IMR-90 (cell line): Measurements from ENCODE around the gene ZMYM2. TPM values are rescaled to one million over a fixed set of nuclear protein-coding genes. Genes with fewer than 3 reads are reported as not detected.

ENCODE experiments used
- ATAC-seq: fragments of 200-7000 bp; cut with Tn5 transposase; 2 replicates; pipeline ENCODE4 v1.9.1; 2020; ENCODE audit warnings: low read depth, mild to moderate bottlenecking, moderate library complexity
- BruUV-seq: library from RNA; stranded (reverse); fragments of 400-500 nt; replicated peaks from 2 replicates; lab custom pipeline; 2021; lab: Mats Ljungman, UMichigan
- CTCF ChIA-PET: fragments of 300-600 bp; formaldehyde crosslinking; extraction: SDS; loops from one replicate; lab custom pipeline; 2021; ENCODE audit warnings: antibody characterized with exemption; lab: Yijun Ruan, JAX
- POLR2A ChIA-PET: fragments of 300-600 bp; sonication (Branson Sonifier 250); formaldehyde crosslinking; loops from one replicate; lab custom pipeline; 2022; ENCODE audit warnings: antibody characterized with exemption; ENCODE audit not compliant: unreplicated experiment; lab: Charles Lee
- DNase-seq: peaks from one replicate; pipeline ENCODE4 v3.0.0; 2013
- H2AFZ ChIP-seq: replicated peaks from 2 replicates; pipeline ENCODE3; 2013; ENCODE audit warnings: low read length, mild to moderate bottlenecking; ENCODE audit not compliant: poor library complexity
- H2AK5ac ChIP-seq: 2 replicates; pipeline ENCODE4 v1.6.1; 2013; ENCODE audit warnings: low read depth, low read length, inconsistent platforms
- H2AK9ac ChIP-seq: replicated peaks from 2 replicates; pipeline ENCODE3; 2013; ENCODE audit warnings: mild to moderate bottlenecking, low read depth, low read length, moderate library complexity; ENCODE audit not compliant: poor library complexity
- H2BK120ac ChIP-seq: 2 replicates; pipeline ENCODE4 v1.6.1; 2013; ENCODE audit warnings: low read depth, low read length, inconsistent platforms
- H2BK15ac ChIP-seq: 3 replicates; pipeline ENCODE4 v1.6.1; 2013; ENCODE audit warnings: low read depth, low read length, inconsistent platforms
- H2BK20ac ChIP-seq: 2 replicates; pipeline ENCODE4 v1.6.1; 2013; ENCODE audit warnings: low read depth, mild to moderate bottlenecking, inconsistent platforms, low read length, moderate library complexity
- H2BK5ac ChIP-seq: 2 replicates; pipeline ENCODE4 v1.6.1; 2013; ENCODE audit warnings: mild to moderate bottlenecking, low read depth, low read length, inconsistent platforms; ENCODE audit not compliant: poor library complexity, severe bottlenecking
- H3K14ac ChIP-seq: replicated peaks from 2 replicates; pipeline ENCODE4 v1.6.1; 2013; ENCODE audit warnings: low read depth, low read length, inconsistent platforms
- H3K18ac ChIP-seq: 2 replicates; pipeline ENCODE4 v1.6.1; 2013; ENCODE audit warnings: low read depth, low read length, control low read depth
- H3K23ac ChIP-seq: 2 replicates; pipeline ENCODE4 v1.6.1; 2013; ENCODE audit warnings: low read depth, low read length, inconsistent platforms
- H3K27ac ChIP-seq: 2 replicates; pipeline ENCODE4 v1.5.1; 2013; ENCODE audit warnings: mild to moderate bottlenecking, control low read depth, low read length; ENCODE audit not compliant: insufficient read depth
- H3K27me3 ChIP-seq: 2 replicates; pipeline ENCODE4 v1.6.1; 2013; ENCODE audit warnings: low read length; ENCODE audit not compliant: control insufficient read depth, insufficient read depth
- H3K36me3 ChIP-seq: 2 replicates; pipeline ENCODE4 v1.6.1; 2013; ENCODE audit warnings: low read length, mixed read lengths; ENCODE audit not compliant: control insufficient read depth, insufficient read depth
- H3K4ac ChIP-seq: 2 replicates; pipeline ENCODE4 v1.6.1; 2013; ENCODE audit warnings: low read depth, low read length, inconsistent platforms
- H3K4me1 ChIP-seq: 2 replicates; pipeline ENCODE4 v1.6.1; 2013; ENCODE audit warnings: low read length, mixed read lengths; ENCODE audit not compliant: control insufficient read depth, insufficient read depth
- H3K4me2 ChIP-seq: 2 replicates; pipeline ENCODE4 v1.6.1; 2013; ENCODE audit warnings: low read depth, mild to moderate bottlenecking, control low read depth, low read length, moderate library complexity
- H3K4me3 ChIP-seq: 2 replicates; pipeline ENCODE4 v1.5.1; 2013; ENCODE audit warnings: low read depth, mild to moderate bottlenecking, control low read depth, low read length, moderate library complexity; ENCODE audit not compliant: insufficient read depth
- H3K56ac ChIP-seq: 2 replicates; pipeline ENCODE4 v1.6.1; 2013; ENCODE audit warnings: low read length, inconsistent platforms; ENCODE audit not compliant: insufficient read depth; ENCODE audit errors: extremely low read depth
- H3K79me1 ChIP-seq, 2 experiments: 2 replicates each; pipeline ENCODE4 v1.6.1; 2013; ENCODE audit warnings: low read length in 2 of 2, inconsistent platforms in 1 of 2, low read depth in 1 of 2
- H3K9ac ChIP-seq: 2 replicates; pipeline ENCODE4 v1.6.1; 2013; ENCODE audit warnings: low read depth, low read length, control low read depth
- H3K9me1 ChIP-seq: 2 replicates; pipeline ENCODE4 v1.6.1; 2013; ENCODE audit warnings: low read length, inconsistent platforms; ENCODE audit not compliant: insufficient read depth
- H3K9me3 ChIP-seq: 2 replicates; pipeline ENCODE4 v1.6.1; 2013; ENCODE audit warnings: low read length; ENCODE audit not compliant: control insufficient read depth, insufficient read depth
- H4K20me1 ChIP-seq: 2 replicates; pipeline ENCODE4 v1.6.1; 2013; ENCODE audit warnings: low read length, inconsistent platforms; ENCODE audit not compliant: insufficient read depth
- H4K5ac ChIP-seq: 2 replicates; pipeline ENCODE4 v1.6.1; 2013; ENCODE audit warnings: mild to moderate bottlenecking, low read depth, low read length, control low read depth
- H4K8ac ChIP-seq, 2 experiments: 2 replicates each; pipeline ENCODE4 v1.6.1; 2013; ENCODE audit warnings: low read depth in 2 of 2, low read length in 2 of 2, control low read depth in 1 of 2, inconsistent platforms in 1 of 2
- H4K91ac ChIP-seq: 2 replicates; pipeline ENCODE4 v1.6.1; 2013; ENCODE audit warnings: low read depth, low read length, inconsistent platforms; ENCODE audit not compliant: insufficient read depth
- FOS ChIP-seq: fragments of 150-350 bp; IDR thresholded peaks from 2 replicates; pipeline ENCODE4 v1.6.1; 2016; ENCODE audit warnings: low read depth, low read length
- MXI1 ChIP-seq: IDR thresholded peaks from 2 replicates; pipeline ENCODE4 v1.6.1; 2012; ENCODE audit warnings: low read depth, mild to moderate bottlenecking, low read length, moderate library complexity, borderline replicate concordance
- RAD21 ChIP-seq: IDR thresholded peaks from 2 replicates; pipeline ENCODE4 v1.6.1; 2012; ENCODE audit warnings: low read length, improper control_type of control experiment
- RCOR1 ChIP-seq: IDR thresholded peaks from 2 replicates; pipeline ENCODE4 v1.6.1; 2012; ENCODE audit warnings: mild to moderate bottlenecking, low read length, improper control_type of control experiment; ENCODE audit not compliant: insufficient replicate concordance
- SMC3 ChIP-seq: fragments of 150-350 bp; IDR thresholded peaks from 2 replicates; pipeline ENCODE4 v1.6.1; 2016; ENCODE audit warnings: low read depth, mild to moderate bottlenecking, antibody characterized with exemption, low read length, moderate library complexity
- WGBS, 2 experiments: methylation state at CpG; one replicate each; pipeline versions ENCODE4 v1.1.5 to v1.1.7; 2013; ENCODE audit warnings: missing lambda C conversion rate in 2 of 2; ENCODE audit not compliant: insufficient read length in 1 of 2; ENCODE audit errors: extremely low coverage in 2 of 2; 5-methylcytosine and 5-hydroxymethylcytosine counted together
- dilution Hi-C: fragments of 300-500 bp; cut with HindIII; formaldehyde crosslinking; loops from one replicate; pipeline ENCODE4 v1.14.3; 2018; ENCODE audit warnings: low sequenced_read_pairs; ENCODE audit not compliant: unreplicated experiment
- in situ Hi-C: fragments of 300-500 bp; cut with MboI; formaldehyde crosslinking; loops from 3 replicates; pipeline ENCODE4 v1.14.3; 2019; ENCODE audit warnings: low sequenced_read_pairs, inconsistent platforms, mixed read lengths
- intact Hi-C: fragments of 100-400 bp; cut with micrococcal nuclease; formaldehyde crosslinking; loops from 2 replicates; pipeline ENCODE4 v1.10.0; 2022
- polyA plus RNA-seq, 3 experiments: library from polyadenylated mRNA; depleted of rRNA; stranded (reverse); fragments of >200 nt; gene quantifications; 2 replicates each; pipeline ENCODE4 v1.2.3, GENCODE V29; 2012; ENCODE audit warnings: low replicate concordance in 1 of 3
- total RNA-seq: library from RNA; depleted of rRNA; stranded (reverse); fragments of >200 nt; gene quantifications from 2 replicates; pipeline ENCODE4 v1.2.3, GENCODE V29; 2012
- TF ChIP-seq, protein P1 (sequence below): conservative IDR thresholded peaks from 2 replicates; pipeline ENCODE4 v1.5.1; 2012; ENCODE audit warnings: mild to moderate bottlenecking, low read depth, low read length, improper control_type of control experiment
- TF ChIP-seq, protein P2 (sequence below): fragments of 150-350 bp; IDR thresholded peaks from 2 replicates; pipeline ENCODE4 v1.6.1; 2016; ENCODE audit warnings: low read depth, mild to moderate bottlenecking, low read length, moderate library complexity, borderline replicate concordance

The ZMYM2 gene
- total and polyA plus RNA-seq, 2 of the 4 experiments (the other 2 are of a cell fraction), result 15.7 to 51.1 TPM

DNA sequence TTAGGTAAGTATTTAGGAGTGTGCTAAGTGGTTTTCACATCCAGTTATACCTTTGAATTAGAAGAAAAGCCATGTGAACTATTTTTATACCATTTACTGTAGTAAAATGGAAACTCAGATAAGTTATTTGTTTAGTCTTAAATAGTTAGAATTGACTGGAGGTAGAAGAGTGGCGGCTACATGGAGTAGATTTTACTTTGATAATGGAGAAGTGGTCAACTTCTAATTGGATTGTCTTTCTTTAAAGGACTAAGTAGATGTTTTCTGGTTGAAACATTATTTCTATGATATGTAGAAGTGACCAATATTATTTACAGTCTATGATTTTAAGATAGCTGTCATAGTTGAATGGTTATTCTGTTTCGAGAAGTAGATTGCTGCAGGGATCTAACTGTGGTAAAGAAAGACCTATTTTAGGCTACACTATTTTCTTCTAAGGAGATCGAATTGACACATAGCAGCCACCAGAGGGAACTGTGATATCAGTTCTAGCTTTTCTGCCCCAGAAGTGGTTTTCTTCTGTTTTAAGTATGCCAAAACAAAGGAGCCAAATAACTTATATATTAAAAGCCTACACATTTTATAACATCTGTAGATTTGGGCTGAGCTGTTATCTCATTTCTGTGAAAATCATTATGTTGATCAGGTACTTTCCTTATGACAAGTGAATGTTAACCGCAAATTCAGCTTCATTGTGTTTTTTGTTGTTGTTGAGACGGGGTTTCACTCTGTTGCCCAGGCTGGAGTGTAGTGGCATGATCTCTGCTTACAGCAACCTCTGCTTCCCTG, 26.1 kb downstream of the ZMYM2 start:
- Histone ChIP-seq H4K8ac (no peak overlapping the region), H3K9ac (no peak overlapping the region), H2BK15ac (no peak overlapping the region), H3K14ac (no peak overlapping the region), H3K79me1 (peaks cover 43 to 61% of the 10 kb centered on the region in 2 experiments), H2AK5ac (no peak overlapping the region), H3K4ac (no peak overlapping the region), H3K4me2 (no peak overlapping the region), H2BK120ac (no peak overlapping the region), H2AFZ (no peak overlapping the region), H3K56ac (no peak overlapping the region), H3K36me3 (peaks cover 22% of the 10 kb centered on the region), H3K27me3 (no peaks in the 10 kb centered on the region), H4K91ac (no peak overlapping the region), H2BK5ac (no peak overlapping the region), H3K9me1 (peaks cover 11% of the 10 kb centered on the region), H3K23ac (no peak overlapping the region), H4K5ac (no peak overlapping the region), H2AK9ac (peak overlapping the region; percentile 19), H3K4me3 (no peak overlapping the region), H3K18ac (no peak overlapping the region), H3K9me3 (no peaks in the 10 kb centered on the region), H3K27ac (no peak overlapping the region; the same call in 1 of the 2 replicates), H2BK20ac (no peak overlapping the region), H4K20me1 (peaks cover 53% of the 10 kb centered on the region), H3K4me1 (peaks cover 4% of the 10 kb centered on the region)
- no CpG with 5 or more reads among the region's 5 CpGs for WGBS, 2 experiments
- DNase-seq (peak; percentile 72), ATAC-seq (peak; percentile 97)
- ChIA-PET CTCF (interaction anchor here (0.6 to 2.1 kb wide), 9 partner anchors 9 to 178 kb away, joined by 3 to 5 read pairs (median 3); no protein-coding TSS in a partner anchor), POLR2A (no interaction called here)
- BruUV-seq, result no TSS peak
- in situ Hi-C loops (loop anchor here (25.0 kb wide), 1 partner anchor 322 kb away; no protein-coding TSS in a partner anchor), dilution Hi-C loops (no loop called here), intact Hi-C loops (no loop called here)
- TF ChIP-seq FOS (no peak), SMC3 (peak; percentile 46), MXI1 (no peak), RCOR1 (no peak), RAD21 (peak; percentile 60)
- TF ChIP-seq, protein P1, sequence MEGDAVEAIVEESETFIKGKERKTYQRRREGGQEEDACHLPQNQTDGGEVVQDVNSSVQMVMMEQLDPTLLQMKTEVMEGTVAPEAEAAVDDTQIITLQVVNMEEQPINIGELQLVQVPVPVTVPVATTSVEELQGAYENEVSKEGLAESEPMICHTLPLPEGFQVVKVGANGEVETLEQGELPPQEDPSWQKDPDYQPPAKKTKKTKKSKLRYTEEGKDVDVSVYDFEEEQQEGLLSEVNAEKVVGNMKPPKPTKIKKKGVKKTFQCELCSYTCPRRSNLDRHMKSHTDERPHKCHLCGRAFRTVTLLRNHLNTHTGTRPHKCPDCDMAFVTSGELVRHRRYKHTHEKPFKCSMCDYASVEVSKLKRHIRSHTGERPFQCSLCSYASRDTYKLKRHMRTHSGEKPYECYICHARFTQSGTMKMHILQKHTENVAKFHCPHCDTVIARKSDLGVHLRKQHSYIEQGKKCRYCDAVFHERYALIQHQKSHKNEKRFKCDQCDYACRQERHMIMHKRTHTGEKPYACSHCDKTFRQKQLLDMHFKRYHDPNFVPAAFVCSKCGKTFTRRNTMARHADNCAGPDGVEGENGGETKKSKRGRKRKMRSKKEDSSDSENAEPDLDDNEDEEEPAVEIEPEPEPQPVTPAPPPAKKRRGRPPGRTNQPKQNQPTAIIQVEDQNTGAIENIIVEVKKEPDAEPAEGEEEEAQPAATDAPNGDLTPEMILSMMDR, result peak; percentile 79
- TF ChIP-seq, protein P2, sequence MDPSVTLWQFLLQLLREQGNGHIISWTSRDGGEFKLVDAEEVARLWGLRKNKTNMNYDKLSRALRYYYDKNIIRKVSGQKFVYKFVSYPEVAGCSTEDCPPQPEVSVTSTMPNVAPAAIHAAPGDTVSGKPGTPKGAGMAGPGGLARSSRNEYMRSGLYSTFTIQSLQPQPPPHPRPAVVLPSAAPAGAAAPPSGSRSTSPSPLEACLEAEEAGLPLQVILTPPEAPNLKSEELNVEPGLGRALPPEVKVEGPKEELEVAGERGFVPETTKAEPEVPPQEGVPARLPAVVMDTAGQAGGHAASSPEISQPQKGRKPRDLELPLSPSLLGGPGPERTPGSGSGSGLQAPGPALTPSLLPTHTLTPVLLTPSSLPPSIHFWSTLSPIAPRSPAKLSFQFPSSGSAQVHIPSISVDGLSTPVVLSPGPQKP, result no peak
